ENCODE data around the gene S100P.
"Not testable (repeated sequence)": the region's sequence is repeated elsewhere in the genome, so short reads cannot be mapped to it uniquely, and the experiment has no call there.

Gene S100P

GRCh38 chr4:6699903-6700302 lies 6.2 kb downstream of the S100P start:
- DNase-seq: no peak

GRCh38 chr4:6701371-6701770 lies 7.7 kb downstream of the S100P start:
- DNase-seq: peak; percentile 56 to 66

DNA sequence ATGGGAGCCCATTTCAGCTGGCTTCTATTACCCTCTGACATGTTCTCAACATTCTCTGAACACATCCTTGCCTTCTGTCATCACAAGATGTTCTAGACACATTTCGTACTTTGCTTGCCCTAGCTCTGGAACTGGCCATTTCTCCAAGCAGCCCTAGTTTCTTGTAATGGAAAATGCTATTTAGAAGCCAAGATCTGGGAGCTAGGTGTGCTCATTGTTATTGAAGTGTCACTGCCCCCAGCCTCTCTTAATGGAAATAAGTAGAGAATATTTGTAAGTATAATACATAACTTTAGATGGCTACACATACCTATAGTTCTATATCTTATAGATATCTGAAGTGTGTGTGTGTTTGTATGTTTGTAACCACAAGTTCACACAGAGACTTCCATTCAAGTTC lies 9.1 kb downstream of the S100P start:
- DNase-seq: no peak

GRCh38 chr4:6703786-6704185 lies 10.1 kb downstream of the S100P start:
- no peak for DNase-seq

DNA sequence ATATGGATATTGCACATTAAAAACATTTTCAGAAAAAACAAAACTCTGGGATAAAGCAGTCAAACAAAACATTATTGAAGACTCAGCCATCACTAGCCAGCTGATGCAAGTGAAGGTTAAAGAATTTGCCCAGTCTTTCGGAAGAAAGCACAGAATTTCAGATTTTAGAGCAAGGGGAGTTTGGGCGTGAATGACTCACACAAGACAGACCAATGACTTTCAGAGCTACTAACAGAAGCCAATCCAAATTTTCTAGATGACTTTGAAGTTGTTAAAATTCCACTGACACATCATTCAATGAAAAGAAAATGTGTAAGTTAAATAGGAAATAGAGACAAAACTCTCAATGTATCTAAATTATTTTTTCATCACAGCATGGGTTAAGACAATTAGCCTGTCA lies 12.0 kb downstream of the S100P start:
- no peak for DNase-seq

GRCh38 chr4:6706173-6706572 lies 12.5 kb downstream of the S100P start:
- DNase-seq: no peak

DNA sequence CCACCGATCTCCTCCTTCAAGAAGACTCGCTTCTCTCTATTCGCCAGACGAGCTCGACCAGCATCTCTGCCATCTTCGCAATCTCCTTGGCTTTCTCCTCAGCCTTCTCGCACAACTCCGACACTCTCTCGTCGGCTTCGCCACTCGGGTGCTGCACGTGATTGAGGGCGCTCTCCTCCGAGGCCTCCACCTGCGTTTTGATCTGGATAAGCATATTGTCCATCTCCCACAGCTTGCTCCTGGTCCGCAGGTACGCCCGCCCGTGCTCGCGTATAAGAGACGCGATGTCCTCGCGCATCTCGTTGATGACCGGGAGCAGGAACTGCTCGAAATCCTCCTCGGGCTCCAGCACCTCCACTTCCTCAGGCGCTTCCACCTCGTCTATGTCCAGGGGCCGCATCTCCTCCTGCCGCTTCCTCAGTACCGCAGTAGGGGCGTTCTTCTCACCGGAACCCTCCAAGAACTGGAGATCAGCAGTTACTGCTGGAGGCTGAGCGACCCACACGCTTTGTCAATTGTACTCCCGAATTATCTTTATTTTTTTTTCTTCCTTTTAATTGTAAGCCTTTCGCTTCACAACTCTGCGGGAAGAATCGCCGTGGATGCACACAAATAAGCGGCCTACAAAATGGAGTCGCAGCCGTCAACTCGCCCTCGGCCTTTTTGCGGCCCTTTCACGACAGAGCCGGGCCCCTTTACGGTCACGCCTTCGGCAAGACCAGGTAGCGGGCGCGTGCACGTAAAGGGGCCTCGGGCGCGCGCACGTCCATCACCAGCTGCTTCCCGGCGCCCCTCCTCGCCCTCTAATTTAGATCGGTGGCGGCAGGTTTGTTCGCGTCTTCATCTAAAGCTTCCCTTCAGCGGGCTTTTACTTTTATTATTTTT lies 15.8 kb downstream of the S100P start, which contains the start of gene MRFAP1L1:
MRFAP1L1 (minus strand) TSS at position 636 of the 885 bp plus-strand sequence; CDS start at position 400, 236 bp downstream.
- peak; percentile 96 to 97 for DNase-seq

DNA sequence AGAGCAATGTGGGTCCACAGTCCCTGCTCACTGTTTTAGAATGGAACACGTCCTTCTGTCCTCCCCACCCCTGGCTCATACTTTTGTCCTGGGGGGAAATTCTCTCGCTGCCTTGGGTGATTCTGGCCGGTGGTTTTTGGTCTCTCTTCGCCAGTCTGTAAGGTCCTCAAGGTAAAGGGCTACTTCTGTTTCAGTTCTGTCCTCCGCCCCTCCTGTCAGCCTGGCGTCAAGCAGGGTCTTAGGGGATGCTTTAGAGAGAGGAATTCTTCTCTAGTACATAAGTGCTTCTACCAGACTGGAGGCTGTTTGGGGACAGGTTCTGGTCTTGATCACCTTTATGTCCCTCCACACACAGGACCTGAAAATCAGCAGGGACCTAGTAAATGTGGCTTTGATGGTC lies 16.6 kb downstream of the S100P start:
- no peak for DNase-seq

- DNase-seq: no peak
Measured at GRCh38 chr4:6710996-6711395, 17.3 kb downstream of the S100P start.

GRCh38 chr4:6714954-6715353 lies 21.3 kb downstream of the S100P start:
- DNase-seq: no peak

DNA sequence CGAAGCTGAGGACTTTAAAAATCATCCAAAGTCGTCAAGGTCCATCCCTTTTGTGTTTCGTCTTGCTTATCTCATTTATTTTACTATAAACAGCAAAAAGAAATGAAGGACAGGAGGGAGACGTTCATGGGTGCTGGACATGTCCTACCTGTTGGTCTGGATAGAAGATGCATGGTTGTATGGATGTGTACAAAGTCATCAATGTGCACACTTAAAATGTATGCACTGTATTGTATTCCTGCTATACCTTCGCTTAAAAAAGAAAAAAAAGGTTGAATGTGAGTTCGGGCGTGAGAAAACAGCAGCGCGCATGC lies 22.0 kb downstream of the S100P start:
- DNase-seq: no peak

GRCh38 chr4:6716018-6716911 lies 22.6 kb downstream of the S100P start, which contains the start of gene BLOC1S4:
BLOC1S4 (plus strand) TSS chr4:6716174; CDS start chr4:6716210, 36 bp downstream.
- peak; percentile 84 to 88 for DNase-seq

- no peak for DNase-seq
Measured at GRCh38 chr4:6716958-6717655, 23.4 kb downstream of the S100P start.

DNA sequence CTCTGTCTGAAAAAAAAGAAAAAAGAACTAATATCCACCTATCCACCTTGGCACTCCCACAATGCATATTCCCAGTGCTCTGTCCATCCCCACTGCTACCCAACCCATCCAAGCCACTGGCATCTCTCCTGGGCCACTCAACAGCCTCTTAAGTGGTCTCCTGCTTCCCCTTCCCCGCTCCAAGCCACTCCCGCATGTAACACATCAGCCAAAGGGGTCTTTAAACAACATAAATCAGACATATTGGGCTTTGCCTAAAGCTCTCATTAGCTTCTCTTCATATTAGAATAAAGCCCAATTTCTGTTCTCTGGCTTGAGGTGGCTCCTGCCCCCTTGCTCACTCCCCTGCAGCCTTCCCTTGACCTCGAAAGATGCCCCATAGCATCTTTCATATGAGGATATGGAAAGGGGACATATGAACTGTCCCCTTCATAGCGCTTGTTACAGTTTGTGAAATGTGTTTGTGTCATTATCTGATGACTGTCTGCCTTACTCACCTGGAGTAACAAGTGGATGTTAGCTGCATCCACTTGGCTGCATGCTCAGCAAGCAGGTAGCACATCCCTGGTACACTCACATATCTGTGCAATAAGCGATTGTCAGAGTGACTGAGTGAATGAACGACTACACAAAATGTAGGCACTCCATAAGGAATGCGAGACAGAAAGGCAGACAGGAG lies 25.4 kb downstream of the S100P start:
- no peak for DNase-seq

GRCh38 chr4:6719611-6720179 lies 26.0 kb downstream of the S100P start:
- no peak for DNase-seq

DNA sequence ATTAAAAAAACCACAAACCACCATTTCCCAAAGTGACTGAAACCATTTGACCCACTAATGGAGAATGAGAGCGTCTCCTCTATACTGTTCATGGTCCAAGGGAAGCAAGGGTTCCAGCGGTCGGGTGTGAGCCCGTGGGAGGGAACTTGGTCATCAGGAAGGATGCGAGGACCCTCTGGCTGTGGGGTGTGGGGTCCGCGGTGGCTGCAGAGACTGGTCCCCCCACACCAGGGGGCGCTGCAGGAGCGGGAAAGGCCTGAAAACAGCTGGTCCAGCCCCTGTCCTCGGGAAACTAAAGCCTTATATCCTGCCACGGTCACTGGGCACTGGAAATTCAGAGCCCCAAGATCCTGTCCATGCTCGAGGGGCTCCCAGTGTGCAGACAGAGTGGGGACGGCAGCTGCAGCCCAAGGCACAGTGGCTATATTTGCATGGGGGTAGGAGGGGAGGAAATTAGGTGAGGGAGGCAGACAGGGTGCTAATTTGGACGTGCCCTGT lies 26.6 kb downstream of the S100P start:
- peak; percentile 87 to 89 for DNase-seq

DNA sequence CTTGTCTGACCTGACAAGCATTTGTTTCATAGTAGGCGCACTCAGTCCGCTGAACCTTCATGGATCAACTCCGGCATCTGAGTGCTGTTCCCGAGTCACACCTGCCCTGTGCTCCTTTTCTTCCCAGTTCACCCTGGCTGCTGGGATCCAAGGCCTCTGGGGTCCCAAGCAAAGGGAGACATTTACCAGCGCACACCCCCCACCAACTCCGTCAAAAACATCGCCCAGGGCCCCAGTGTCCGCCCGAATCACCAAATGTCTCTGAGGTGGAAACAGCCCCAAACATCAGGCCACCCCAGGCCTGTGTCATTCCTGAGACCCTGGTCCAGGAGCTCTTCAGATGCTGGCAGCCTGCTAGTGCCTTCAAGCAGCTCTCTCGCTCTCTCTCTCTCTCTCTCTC lies 27.4 kb downstream of the S100P start:
- DNase-seq: no peak

DNA sequence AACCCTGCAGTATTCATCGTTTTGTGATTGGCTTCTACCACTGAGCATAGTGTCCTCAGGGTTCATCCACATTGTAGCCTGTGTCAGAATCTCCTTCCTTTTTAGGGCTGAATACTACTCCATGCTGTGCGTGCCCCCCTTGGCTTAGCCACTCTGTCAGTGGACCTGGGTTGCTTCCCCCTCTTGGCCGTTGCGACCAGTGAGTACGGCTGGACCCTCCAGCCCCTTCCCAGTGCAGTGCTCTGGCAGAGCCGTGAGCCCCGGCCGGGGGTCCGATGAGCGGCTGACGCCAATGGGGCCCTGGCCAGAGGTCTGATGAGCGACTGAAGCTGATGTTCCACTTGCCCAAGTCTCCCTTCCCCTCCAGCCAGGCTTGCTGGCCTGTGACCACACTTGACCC lies 29.2 kb downstream of the S100P start:
- DNase-seq: no peak

GRCh38 chr4:6723851-6724250 lies 30.2 kb downstream of the S100P start:
- DNase-seq: no peak

GRCh38 chr4:6724421-6725111 lies 30.9 kb downstream of the S100P start:
- DNase-seq: no peak

- DNase-seq: not testable (repeated sequence)
Measured at GRCh38 chr4:6725427-6725961, 31.8 kb downstream of the S100P start.

Data from activated CD4-positive, alpha-beta T cell treated with anti-CD3 and anti-CD28 coated beads, Interleukin-2, amount 50 U/mL, for 48 hours (primary cell).